Gastrocnemius medialis (tissue), 4 donors: ENCODE measurements around the gene NUP43.

Source experiments
- CTCF ChIP-seq, 5 experiments: fragments of 450-650 bp in 3 of 5; fragments of 200-600 bp in 2 of 5; sonication (generic) in 2 of 5; IDR thresholded peaks in 4 of 5; conservative IDR thresholded peaks in 1 of 5; 1 replicate in 4 of 5; 2 replicates in 1 of 5; pipeline ENCODE4 v1.5.1; 2016 to 2019; ENCODE audit warnings: antibody characterized with exemption in 5 of 5, mild to moderate bottlenecking in 3 of 5, moderate library complexity in 3 of 5
- POLR2A ChIP-seq, 2 donors: fragments of 450-650 bp; IDR thresholded peaks; one replicate each; pipeline ENCODE4 v1.6.1; 2017; ENCODE audit warnings: antibody characterized with exemption in 2 of 2, mild to moderate bottlenecking in 2 of 2, moderate library complexity in 2 of 2

- TF ChIP-seq CTCF (IDR thresholded peaks at IDR 0.05 in 4 of 5, conservative IDR thresholded peaks at IDR 0.05 in 1 of 5), result peak in 2 of 5 experiments; percentile 48 to 66
- TF ChIP-seq POLR2A (IDR thresholded peaks at IDR 0.05), result no peak
Measured at GRCh38 chr6:149723771-149724417, 22.4 kb downstream of the NUP43 start.
